H7 (cell line): ENCODE data around the gene ZNF579. TPM values are rescaled to one million over a fixed set of nuclear protein-coding genes. Genes with fewer than 3 reads are reported as not detected.
"Not testable (repeated sequence)": the region's sequence is repeated elsewhere in the genome, so short reads cannot be mapped to it uniquely, and the experiment has no call there.

Experiments
- DNase-seq: peaks from one replicate; pipeline ENCODE4 v3.0.0; 2012
- H3K27me3 ChIP-seq: 2 replicates; pipeline ENCODE4 v1.6.0; 2011; ENCODE audit warnings: mild to moderate bottlenecking, low read length; ENCODE audit not compliant: control insufficient read depth, insufficient read depth
- H3K36me3 ChIP-seq: replicated peaks from 2 replicates; pipeline ENCODE4 v1.5.1; 2011; ENCODE audit warnings: low read length; ENCODE audit not compliant: control insufficient read depth, insufficient read depth
- H3K4me3 ChIP-seq: 2 replicates; pipeline ENCODE4 v1.5.1; 2011; ENCODE audit warnings: low read depth, mild to moderate bottlenecking, control low read depth, low read length, moderate library complexity; ENCODE audit not compliant: insufficient read depth
- total RNA-seq: library from RNA; depleted of rRNA; stranded (reverse); fragments of >200 nt; shearing (Covaris generic); gene quantifications from 2 replicates; pipeline ENCODE4 v1.2.3, GENCODE V29; 2014

ZNF579 gene
- total RNA-seq, 1 experiment from 2014 or later: 17.2 TPM

DNA sequence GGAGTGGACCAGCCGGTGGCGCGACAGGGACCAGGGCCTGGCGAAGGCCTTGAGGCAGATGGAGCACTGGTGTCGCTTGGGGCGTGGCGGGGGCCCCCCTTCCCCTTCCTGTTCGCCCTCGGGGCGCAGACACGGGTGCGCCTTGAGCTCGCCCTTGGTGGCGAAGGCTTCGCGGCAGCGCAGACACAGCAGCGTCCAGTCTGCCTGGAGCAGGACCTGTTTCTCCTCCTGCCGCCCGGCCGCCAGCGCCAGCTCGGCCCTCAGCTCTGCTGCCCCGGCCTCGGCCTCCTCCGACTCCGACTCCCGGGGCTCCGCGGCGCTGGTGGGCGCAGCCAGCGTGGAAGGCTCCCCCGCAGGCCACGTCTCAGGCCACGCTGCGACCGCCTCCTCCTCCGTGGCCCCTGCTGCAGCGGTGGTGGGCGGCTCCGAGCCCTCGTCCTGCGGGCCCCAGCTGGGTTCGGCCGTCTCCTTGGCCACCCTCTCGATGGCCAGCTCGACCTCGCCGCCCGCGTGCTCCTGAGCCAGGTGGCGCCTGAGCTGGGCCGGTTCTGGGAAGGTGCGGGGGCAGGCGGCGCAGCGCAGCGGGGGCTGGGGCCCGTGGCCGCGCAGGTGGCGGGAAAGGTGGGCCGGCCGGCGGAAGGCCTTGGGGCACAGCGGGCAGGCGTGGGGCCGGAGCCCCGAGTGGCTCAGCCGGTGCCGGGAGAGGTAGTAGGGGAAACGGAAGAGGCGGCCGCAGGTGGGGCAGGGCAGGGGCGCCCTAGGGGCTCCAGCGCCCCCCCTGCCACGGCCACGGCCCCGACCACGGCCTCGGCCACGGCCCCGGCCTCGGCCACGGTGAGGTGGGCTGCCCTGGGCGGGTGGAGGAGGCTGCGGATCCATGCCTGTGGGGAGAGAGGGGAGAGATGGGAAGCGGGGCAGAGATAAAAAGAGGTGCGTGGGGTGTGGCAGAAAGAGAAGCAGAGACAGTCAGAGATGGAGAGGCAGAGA is 1.6 kb downstream of the ZNF579 start:
- Histone ChIP-seq H3K36me3 (peaks cover 7% of the 10 kb centered on the region), H3K4me3 (no peak overlapping the region; the same call in 1 of the 2 replicates), H3K27me3 (no peaks in the 10 kb centered on the region; the same call in 1 of the 2 replicates)
- peak; percentile 53 for DNase-seq

DNA sequence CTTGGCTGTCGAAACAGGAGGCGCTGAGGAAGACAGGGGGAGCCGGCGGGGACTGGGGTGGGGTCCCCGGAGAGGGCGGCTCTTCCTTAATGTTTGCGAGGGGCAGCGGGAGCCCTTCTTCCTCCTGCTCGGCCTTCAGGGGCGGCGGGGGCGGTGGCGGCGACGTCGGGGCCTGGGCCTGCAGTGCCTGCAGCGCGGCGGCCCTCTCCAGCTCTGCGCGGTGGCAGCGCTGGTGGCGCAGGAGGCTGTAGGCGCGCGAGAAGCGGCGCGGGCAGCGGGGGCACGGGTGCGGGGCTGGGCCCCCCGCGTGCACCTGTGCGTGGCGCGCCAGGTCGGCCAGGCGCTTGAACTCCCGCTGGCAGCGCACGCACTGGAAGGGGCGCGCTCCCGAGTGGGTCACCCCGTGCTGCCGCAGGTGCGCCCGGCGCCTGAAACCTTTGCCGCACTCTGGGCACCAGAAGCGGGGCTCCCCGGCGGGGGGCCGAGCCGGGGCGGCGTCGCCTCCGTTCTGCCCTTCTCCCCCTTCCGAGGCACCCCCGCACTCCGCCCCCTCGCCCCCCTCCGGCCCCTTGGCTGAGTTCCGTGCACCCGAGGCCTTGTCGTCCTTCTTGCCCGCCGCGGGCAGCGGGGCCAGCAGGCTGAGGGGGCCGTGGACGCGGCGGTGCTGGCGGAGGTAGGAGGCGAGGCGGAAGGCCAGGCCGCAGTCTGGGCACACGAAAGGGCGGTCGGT is 2.5 kb downstream of the ZNF579 start:
- Histone ChIP-seq H3K4me3 (no peak overlapping the region), H3K27me3 (no peaks in the 10 kb centered on the region; the same call in 1 of the 2 replicates), H3K36me3 (peaks cover 7% of the 10 kb centered on the region)
- DNase-seq: no peak

DNA sequence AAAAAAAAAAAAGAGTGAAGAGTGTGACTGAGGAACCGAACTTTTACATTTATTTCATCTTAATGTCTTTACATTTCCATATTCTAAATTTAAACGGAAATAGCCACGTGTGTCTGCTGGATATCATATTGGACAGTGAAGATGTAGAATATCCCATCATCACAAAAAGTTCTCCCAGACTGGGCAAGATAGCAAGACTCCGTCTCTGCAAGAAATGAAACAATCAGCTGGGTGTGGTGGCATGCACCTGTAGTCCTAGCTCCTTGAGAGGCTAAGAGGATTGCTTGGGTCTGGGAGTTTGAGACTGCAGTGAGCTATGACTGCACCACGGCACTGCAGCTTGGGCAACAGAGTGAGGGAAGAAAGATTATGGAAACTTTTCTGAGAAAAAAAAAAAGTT is 3.9 kb downstream of the ZNF579 start:
- H3K27me3 ChIP-seq: no peaks in the 10 kb centered on the region; the same call in 1 of the 2 replicates
- no peak for DNase-seq
- H3K36me3 ChIP-seq: peaks cover 7% of the 10 kb centered on the region
- no peak overlapping the region for H3K4me3 ChIP-seq

DNA sequence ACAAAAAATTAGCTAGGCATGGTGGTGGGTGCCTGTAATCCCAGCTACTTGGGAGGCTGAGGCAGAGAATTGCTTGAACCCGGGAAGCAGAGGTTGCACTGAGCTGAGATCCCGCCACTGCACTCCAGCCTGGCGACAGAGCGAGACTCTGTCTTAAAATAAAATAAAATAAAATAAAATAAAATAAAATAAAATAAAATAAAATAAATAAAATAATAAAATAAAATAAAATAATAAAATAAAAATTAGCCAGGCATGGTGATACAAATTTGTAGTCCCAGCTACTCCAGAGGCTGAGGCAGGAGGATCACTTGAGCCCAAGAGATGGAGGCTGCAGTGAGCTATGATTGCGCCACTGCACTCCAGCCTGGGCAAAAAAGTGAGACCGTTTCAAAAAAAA is 6.7 kb downstream of the ZNF579 start:
- DNase-seq, H3K36me3 ChIP-seq, H3K4me3 ChIP-seq, H3K27me3 ChIP-seq: not testable (repeated sequence)

DNA sequence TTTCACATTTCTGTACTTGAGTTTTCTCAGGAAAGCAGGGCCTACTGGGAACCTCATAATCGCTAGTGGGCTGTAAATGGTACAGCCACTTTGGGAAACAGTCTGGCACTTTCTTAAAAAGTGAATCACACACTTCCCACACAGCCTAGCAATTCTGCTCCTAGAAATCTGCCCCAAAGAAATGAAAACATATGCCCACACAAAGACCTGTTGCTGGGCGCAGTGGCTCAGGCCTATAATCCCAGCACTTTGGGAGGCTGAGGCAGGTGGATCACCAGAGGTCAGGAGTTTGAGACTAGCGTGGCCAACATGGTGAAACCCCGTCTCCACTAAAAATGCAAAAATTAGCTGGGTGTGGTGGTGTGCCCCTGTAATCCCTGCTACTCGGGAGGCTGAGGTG is 11.2 kb downstream of the ZNF579 start:
- H3K36me3 ChIP-seq, H3K4me3 ChIP-seq, DNase-seq: not testable (repeated sequence)

DNA sequence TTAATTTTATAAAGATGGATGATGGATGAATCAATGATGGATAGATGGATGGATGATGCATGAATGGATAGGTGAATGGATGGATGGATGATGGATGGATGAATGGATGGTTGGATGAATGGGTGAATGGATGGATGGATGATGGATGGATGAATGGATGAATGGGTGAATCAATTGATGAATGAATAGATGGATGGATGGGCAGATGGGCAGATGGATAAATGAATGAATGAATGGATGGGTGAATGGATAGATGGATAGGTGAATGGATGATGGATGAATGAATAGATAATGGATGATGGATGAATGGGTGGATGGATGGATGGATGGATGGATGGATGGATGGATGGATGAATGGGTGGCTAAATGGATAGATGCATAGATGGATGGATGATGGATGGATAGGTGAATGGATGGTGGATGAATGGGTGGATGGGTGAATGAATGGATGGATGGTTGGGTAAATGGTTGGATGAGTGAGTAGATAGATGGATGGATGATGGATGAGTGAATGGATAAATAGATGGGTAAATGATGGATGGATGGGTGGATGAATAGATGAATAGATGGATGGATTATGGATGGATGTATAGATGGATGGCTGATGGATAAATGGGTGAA is 12.8 kb downstream of the ZNF579 start:
- Histone ChIP-seq H3K4me3 (no peak overlapping the region), H3K36me3 (no peaks in the 10 kb centered on the region), H3K27me3 (no peaks in the 10 kb centered on the region)
- DNase-seq: no peak

More for the DNA sequence above, 11.2 kb downstream of the ZNF579 start:
- not testable (repeated sequence) for H3K27me3 ChIP-seq

DNA sequence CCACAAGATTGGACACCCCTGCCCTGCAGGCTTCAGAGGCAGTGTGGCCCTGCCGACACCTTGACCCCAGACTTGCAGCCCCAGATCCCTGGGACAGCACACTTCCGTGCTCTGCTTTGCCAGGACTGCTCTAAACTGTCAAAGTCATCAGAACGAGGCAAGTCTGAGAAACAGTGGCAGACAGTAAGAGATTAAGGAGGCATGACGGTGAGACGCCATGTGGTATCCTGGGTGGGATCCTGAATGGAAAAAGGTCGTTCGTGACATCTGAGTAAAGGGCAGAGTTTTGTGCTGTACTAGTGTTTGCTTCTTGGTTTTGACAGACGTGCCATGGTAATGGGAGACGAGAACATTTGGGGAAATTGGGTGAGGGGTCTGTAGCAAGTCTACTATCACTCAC is 13.8 kb downstream of the ZNF579 start:
- no peaks in the 10 kb centered on the region for H3K36me3 ChIP-seq
- H3K27me3 ChIP-seq: no peaks in the 10 kb centered on the region
- H3K4me3 ChIP-seq: no peak overlapping the region
- DNase-seq: peak; percentile 13

DNA sequence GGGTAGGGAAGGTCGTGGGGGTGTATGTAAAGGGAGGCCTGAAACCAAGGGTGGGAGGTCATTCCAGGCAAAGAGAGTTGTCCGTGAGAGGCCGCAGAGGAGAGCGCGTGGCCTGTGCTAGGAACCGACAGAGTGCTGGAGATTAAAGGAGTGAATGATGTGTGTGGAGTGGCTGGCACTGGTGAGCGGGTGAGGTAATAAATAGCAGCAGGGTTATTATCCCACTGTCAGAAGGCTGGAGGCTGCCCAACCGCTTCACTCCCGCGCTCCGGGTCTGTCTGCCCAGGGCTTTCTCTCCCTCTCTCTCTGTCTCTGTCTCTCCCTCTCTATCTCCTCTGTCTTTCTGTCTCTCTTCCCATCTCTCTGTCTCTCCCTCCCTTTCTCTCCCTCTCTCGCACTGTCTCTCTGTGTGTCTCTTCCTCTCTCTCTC is 17.4 kb downstream of the ZNF579 start:
- H3K36me3 ChIP-seq: no peaks in the 10 kb centered on the region
- DNase-seq: peak; percentile 14
- H3K27me3 ChIP-seq: no peaks in the 10 kb centered on the region; the same call in 1 of the 2 replicates
- no peak overlapping the region for H3K4me3 ChIP-seq

DNA sequence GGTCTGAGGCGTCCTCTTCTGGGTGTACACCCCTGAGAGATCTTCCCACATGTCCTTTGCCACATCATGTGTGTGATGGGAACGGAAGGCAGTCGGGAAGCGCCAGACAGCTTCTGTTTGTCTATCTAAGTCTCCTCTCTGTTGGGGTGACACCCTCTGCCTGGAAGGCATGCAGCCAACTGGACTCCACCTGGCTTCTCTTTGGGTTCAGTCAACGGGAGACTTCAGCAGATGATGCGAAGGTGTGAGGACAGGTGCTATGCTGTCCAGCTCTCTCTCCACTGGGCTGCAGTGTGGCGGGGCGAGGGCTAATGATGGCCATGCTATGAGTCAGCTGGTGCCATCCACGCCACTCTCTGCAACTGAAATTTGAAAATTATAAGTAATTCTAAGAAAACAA is 21.0 kb downstream of the ZNF579 start:
- no peak for DNase-seq
- Histone ChIP-seq H3K4me3 (no peak overlapping the region), H3K36me3 (no peaks in the 10 kb centered on the region), H3K27me3 (no peaks in the 10 kb centered on the region; the same call in 1 of the 2 replicates)

DNA sequence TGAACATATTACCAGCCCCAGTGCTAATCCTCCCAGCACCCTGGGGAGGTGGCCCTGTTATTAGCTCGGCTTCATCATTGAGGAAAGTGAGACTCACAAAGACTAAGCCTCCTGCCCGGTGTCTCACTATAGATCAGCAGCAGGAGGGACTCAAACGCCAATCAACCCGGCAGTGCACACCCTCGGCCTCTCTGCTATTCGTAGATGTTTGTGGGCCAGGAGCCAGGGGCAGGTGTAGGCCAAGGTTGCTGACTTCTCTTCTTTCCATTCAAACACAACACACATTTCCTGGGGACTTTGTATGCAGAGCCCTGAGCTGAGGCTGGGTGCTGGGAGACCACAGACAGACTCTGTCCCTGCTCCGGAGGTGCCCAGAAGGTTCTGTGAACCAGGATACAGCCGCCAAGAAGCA is 25.9 kb downstream of the ZNF579 start:
- H3K36me3 ChIP-seq: no peaks in the 10 kb centered on the region
- DNase-seq: peak; percentile 31

DNA sequence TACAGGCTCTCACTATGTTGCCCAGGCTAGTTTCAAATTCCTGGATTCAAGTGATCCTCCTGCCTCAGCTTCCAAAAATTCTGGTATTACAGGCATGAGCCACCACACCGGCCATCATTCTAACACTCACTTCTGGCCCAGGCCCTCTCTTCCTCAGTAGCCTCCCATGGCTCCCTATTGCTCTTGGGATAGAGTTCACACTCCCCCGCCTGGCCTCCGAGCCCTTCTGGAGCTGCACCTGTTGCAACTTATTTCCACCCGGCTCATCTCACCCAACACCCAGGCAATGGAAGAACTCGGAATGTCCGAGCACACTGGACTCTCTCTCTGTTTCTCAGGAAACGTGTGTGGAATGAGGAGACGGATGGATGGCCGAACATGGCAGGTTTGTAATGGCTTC is 26.3 kb downstream of the ZNF579 start:
- peak; percentile 6 for DNase-seq
- no peaks in the 10 kb centered on the region for H3K27me3 ChIP-seq
- no peak overlapping the region for H3K4me3 ChIP-seq
- no peaks in the 10 kb centered on the region for H3K36me3 ChIP-seq

More for the DNA sequence above, 25.9 kb downstream of the ZNF579 start:
- no peak overlapping the region for H3K4me3 ChIP-seq
- no peaks in the 10 kb centered on the region; the same call in 1 of the 2 replicates for H3K27me3 ChIP-seq

DNA sequence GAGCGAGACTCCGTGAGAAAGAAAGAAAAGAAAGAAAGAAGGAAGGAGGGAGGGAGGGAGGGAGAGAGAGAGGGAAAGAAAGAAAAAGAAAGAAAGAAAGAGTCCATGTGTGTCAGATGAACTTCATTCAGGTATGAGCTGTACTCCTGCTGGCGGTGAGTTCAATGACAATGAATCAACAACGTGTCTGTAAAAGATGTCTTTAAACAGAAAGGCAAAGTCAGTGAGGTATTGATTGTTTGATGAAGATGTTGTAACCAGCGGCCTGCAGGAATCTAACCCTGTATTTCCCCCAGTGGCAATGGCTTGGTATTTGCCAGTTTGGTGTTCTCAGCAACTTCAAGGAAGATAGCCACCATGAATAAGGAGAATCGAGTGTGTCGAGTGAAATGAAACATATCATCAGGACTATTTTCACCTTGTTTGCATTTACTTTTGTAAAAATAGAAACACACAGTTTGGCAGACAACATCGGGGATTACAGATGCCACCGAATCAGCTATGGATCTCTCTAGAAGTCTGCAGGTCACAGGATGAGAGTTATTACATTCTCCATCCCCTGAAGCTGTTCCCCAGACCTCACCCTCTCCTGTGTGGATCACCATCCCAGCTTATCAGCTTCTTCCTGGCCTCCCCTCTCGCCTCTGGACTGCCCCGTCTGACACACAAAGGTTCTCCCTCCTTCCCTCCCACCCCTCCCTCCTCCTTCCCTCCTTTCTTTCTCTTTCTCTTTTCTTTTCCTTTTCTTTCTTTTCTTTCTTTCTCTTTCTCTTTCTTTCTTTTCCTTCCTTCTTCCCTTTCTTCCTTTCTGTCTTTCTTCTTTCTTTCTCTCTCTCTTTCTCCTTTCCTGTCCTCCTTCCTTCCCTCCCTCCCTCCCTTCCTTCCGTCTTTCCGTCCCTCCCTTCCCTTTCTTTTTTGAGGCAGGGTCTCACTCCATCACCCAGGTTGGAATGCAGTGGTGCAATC is 27.1 kb downstream of the ZNF579 start:
- Histone ChIP-seq H3K27me3 (no peaks in the 10 kb centered on the region), H3K36me3 (no peaks in the 10 kb centered on the region), H3K4me3 (no peak overlapping the region)
- peak; percentile 39 for DNase-seq

DNA sequence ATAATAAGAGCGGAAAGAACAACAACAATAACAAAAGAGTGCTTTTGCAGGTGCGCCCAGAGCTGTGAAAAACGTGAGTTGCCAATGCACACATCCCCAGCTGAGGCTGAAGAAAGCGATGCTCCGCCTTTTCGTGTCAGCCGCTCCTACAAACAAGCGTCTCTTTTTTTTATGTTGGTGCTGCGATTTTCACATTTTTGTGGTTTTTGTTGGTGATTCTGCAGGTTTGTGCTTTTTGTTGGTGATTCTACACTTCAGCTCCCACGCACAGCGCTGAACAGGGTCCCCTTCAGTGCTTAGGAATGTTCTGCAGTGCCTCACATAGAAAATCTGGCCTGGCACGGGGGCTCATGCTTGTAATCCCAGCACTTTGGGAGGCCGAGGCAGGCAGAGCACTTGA is 28.0 kb downstream of the ZNF579 start:
- Histone ChIP-seq H3K36me3 (no peaks in the 10 kb centered on the region), H3K27me3 (no peaks in the 10 kb centered on the region), H3K4me3 (no peak overlapping the region)
- DNase-seq: peak; percentile 45
